Measurements from ENCODE around the gene MED17. TPM values are rescaled to one million over a fixed set of nuclear protein-coding genes. Genes with fewer than 3 reads are reported as not detected.

Gene MED17
- total RNA-seq, 1 experiment from 2014 or later, result 41.1 TPM

- CTCF ChIA-PET, result interaction anchor here (1.3 kb wide), 1 partner anchor 42 kb away, joined by 4 read pairs; the partner anchor contains the start of gene MED17
- peaks cover 20 to 31% of the 10 kb centered on the region in 2 experiments for H3K4me1 ChIP-seq (ENCODE audit: control insufficient read depth in 1 of 2, insufficient read depth in 2 of 2, low read length in 2 of 2)
- no peaks in the 10 kb centered on the region for H3K27me3 ChIP-seq (ENCODE audit: insufficient read depth, low read length)
- BruUV-seq (replicated peaks), result TSS peak; percentile 88
- RAD21 ChIA-PET (ENCODE audit: low non-redundant PET in 1 of 2, low total read pairs in 2 of 2, uncharacterized antibody in 2 of 2, unreplicated experiment in 2 of 2), result interaction anchor here in 1 of 2 experiments (1.2 kb wide), 1 partner anchor 42 kb away, joined by 4 read pairs; the partner anchor contains the start of gene MED17
- no peaks in the 10 kb centered on the region for H3K9me3 ChIP-seq (ENCODE audit: control insufficient read depth in 1 of 2, insufficient read depth in 1 of 2, low read depth in 1 of 2, low read length in 2 of 2)
- H2AFZ ChIP-seq (ENCODE audit: low read depth, low read length, poor library complexity, severe bottlenecking), result peak overlapping the region; percentile 52
- POLR2A ChIA-PET, result interaction anchor here (0.7 to 3.3 kb wide), 18 partner anchors 9 to 802 kb away, joined by 3 to 43 read pairs (median 4); partner anchors contain the start of genes CEP295 and MED17
- H3K27ac ChIP-seq (ENCODE audit: low read depth, low read length), result peak overlapping the region; percentile 86
- TF ChIP-seq CEBPB (IDR thresholded peaks at IDR 0.05; ENCODE audit: low read depth) (peak; percentile 64; the same call in 1 of the 2 replicates), ATF3 (IDR thresholded peaks at IDR 0.05) (no peak)
- DNase-seq (ENCODE audit: low read depth, low spot score) (no peak), ATAC-seq (peak; percentile 52)
- H4K20me1 ChIP-seq (ENCODE audit: insufficient read depth), result peaks cover 25% of the 10 kb centered on the region
- peaks cover 30 to 37% of the 10 kb centered on the region in 2 experiments for H3K36me3 ChIP-seq (ENCODE audit: control insufficient read depth in 1 of 2, insufficient read depth in 2 of 2, low read length in 2 of 2)
- H3K79me2 ChIP-seq (ENCODE audit: insufficient read depth, low read length), result peaks cover 62% of the 10 kb centered on the region
- H3K4me3 ChIP-seq (replicated peaks in 1 of 2; ENCODE audit: low read depth in 1 of 2, low read length in 2 of 2), result peak overlapping the region; percentile 79 to 86
- H3K4me2 ChIP-seq (ENCODE audit: low read length), result peak overlapping the region; percentile 83
- H3K9ac ChIP-seq (ENCODE audit: low read length), result peak overlapping the region; percentile 98
- intact Hi-C loops (cut with micrococcal nuclease), result loop anchor here (2.0 kb wide), 2 partner anchors 43 to 387 kb away; partner anchors contain the start of genes MED17 and PANX1
- H3K9me2 ChIP-seq (ENCODE audit: insufficient read depth), result no peaks in the 10 kb centered on the region
Observed at GRCh38 chr11:93741882-93742226, 42.2 kb upstream of the MED17 start.

GRCh38 chr11:93743291-93743690 lies 40.8 kb upstream of the MED17 start:
- POLR2A ChIA-PET, result no interaction called here
- Histone ChIP-seq H3K27me3 (ENCODE audit: insufficient read depth, low read length) (no peaks in the 10 kb centered on the region), H3K4me2 (ENCODE audit: low read length) (no peak overlapping the region)

More at GRCh38 chr11:93743291-93743690, 40.8 kb upstream of the MED17 start:
- no peak for TF ChIP-seq EZH2 (IDR thresholded peaks at IDR 0.05)
- Histone ChIP-seq H3K9ac (ENCODE audit: low read length) (no peak overlapping the region), H2AFZ (ENCODE audit: low read depth, low read length, poor library complexity, severe bottlenecking) (no peak overlapping the region), H3K36me3 (ENCODE audit: control insufficient read depth in 1 of 2, insufficient read depth in 2 of 2, low read length in 2 of 2) (peaks cover 16 to 23% of the 10 kb centered on the region in 2 experiments; a peak in 3 of 4 replicates), H3K4me1 (ENCODE audit: control insufficient read depth in 1 of 2, insufficient read depth in 2 of 2, low read length in 2 of 2) (peaks cover 17 to 23% of the 10 kb centered on the region in 2 experiments), H3K9me3 (ENCODE audit: control insufficient read depth in 1 of 2, insufficient read depth in 1 of 2, low read depth in 1 of 2, low read length in 2 of 2) (no peaks in the 10 kb centered on the region), H3K79me2 (ENCODE audit: insufficient read depth, low read length) (peaks cover 48% of the 10 kb centered on the region), H3K9me2 (ENCODE audit: insufficient read depth) (no peaks in the 10 kb centered on the region), H4K20me1 (ENCODE audit: insufficient read depth) (peaks cover 11% of the 10 kb centered on the region; the same call in 1 of the 2 replicates), H3K27ac (ENCODE audit: low read depth, low read length) (no peak overlapping the region), H3K4me3 (replicated peaks in 1 of 2; ENCODE audit: low read depth in 1 of 2, low read length in 2 of 2) (no peak overlapping the region)
- CTCF ChIA-PET, result no interaction called here
- no peak for DNase-seq (ENCODE audit: low read depth, low spot score)
- intact Hi-C loops (cut with micrococcal nuclease), result no loop called here
- RAD21 ChIA-PET (ENCODE audit: low non-redundant PET in 1 of 2, low total read pairs in 2 of 2, uncharacterized antibody in 2 of 2, unreplicated experiment in 2 of 2), result no interaction called here
- no peak for ATAC-seq
- BruUV-seq (replicated peaks), result no TSS peak
